Endothelial cell of umbilical vein (primary cell): ENCODE data around the gene ELMOD3. TPM values are rescaled to one million over a fixed set of nuclear protein-coding genes. Genes with fewer than 3 reads are reported as not detected.

Experiments used
- BruUV-seq: library from RNA; stranded (reverse); fragments of 400-500 nt; replicated peaks from 2 replicates; lab custom pipeline; 2021; lab: Mats Ljungman, UMichigan
- CTCF ChIA-PET: fragments of 300-600, 350-600 bp; sonication (Branson Sonifier 250); formaldehyde crosslinking; loops from one replicate; lab custom pipeline; 2021; ENCODE audit warnings: antibody characterized with exemption, inconsistent platforms; lab: Charles Lee
- POLR2A ChIA-PET: fragments of 300-600, 350-600 bp; sonication (Branson Sonifier 250); formaldehyde crosslinking; loops from one replicate; lab custom pipeline; 2021; ENCODE audit warnings: antibody characterized with exemption, inconsistent platforms; lab: Charles Lee
- DNase-seq: peaks from one replicate; pipeline ENCODE4 v3.0.0-alpha.2; 2011; ENCODE audit warnings: low read depth, low spot score
- FAIRE-seq: peaks from 2 replicates; lab custom pipeline; 2011; peaks lifted over from hg19 to GRCh38; lab: Jason Lieb, UNC
- H2AFZ ChIP-seq: 2 replicates; pipeline ENCODE4 v1.6.0; 2012; ENCODE audit warnings: low read depth, low read length, control low read depth, inconsistent platforms
- H3K27ac ChIP-seq: 2 replicates; pipeline ENCODE4 v1.5.1; 2011; ENCODE audit warnings: low read depth, mild to moderate bottlenecking, control low read depth, low read length, moderate library complexity; ENCODE audit not compliant: insufficient read depth
- H3K27me3 ChIP-seq, 2 experiments: 2 replicates each; pipeline versions ENCODE4 v1.6.0 to v1.6.1; 2011; ENCODE audit warnings: low read length in 2 of 2, mixed read lengths in 1 of 2; ENCODE audit not compliant: control insufficient read depth in 2 of 2, insufficient read depth in 2 of 2
- H3K36me3 ChIP-seq, 2 experiments: 2 replicates in 1 of 2; 3 replicates in 1 of 2; pipeline ENCODE4 v1.5.1; 2011; ENCODE audit warnings: low read length in 2 of 2, mild to moderate bottlenecking in 1 of 2, moderate library complexity in 1 of 2; ENCODE audit not compliant: control insufficient read depth in 2 of 2, insufficient read depth in 2 of 2; ENCODE audit errors: extremely low read depth in 1 of 2
- H3K4me1 ChIP-seq: 3 replicates; pipeline ENCODE4 v1.5.1; 2011; ENCODE audit warnings: mild to moderate bottlenecking, low read length; ENCODE audit not compliant: control insufficient read depth, insufficient read depth; ENCODE audit errors: extremely low read depth
- H3K4me2 ChIP-seq: 2 replicates; pipeline ENCODE4 v1.6.1; 2011; ENCODE audit warnings: low read length, control low read depth, mixed read lengths; ENCODE audit not compliant: insufficient read depth
- H3K4me3 ChIP-seq, 3 experiments: fragments of 200-600 bp in 1 of 3; sonication (generic), shearing (Covaris generic) in 1 of 3; replicated peaks in 1 of 3; 2 replicates each; pipeline ENCODE4 v1.5.1; 2011 to 2016; ENCODE audit warnings: control low read depth in 3 of 3, low read length in 3 of 3, mild to moderate bottlenecking in 2 of 3, inconsistent platforms in 1 of 3, low read depth in 1 of 3, moderate library complexity in 1 of 3; ENCODE audit not compliant: insufficient read depth in 1 of 3
- H3K79me2 ChIP-seq: 2 replicates; pipeline ENCODE4 v1.6.0; 2012; ENCODE audit warnings: low read length, inconsistent platforms; ENCODE audit not compliant: control insufficient read depth, insufficient read depth
- H3K9ac ChIP-seq: replicated peaks from 2 replicates; pipeline ENCODE3; 2011; ENCODE audit warnings: low read length, control low read depth; ENCODE audit not compliant: insufficient read depth; ENCODE audit errors: extremely low read depth
- H3K9me1 ChIP-seq: replicated peaks from 3 replicates; pipeline ENCODE4 v1.6.0; 2011; ENCODE audit warnings: mild to moderate bottlenecking, low read length; ENCODE audit not compliant: control insufficient read depth, insufficient read depth; ENCODE audit errors: extremely low read depth
- H3K9me3 ChIP-seq: replicated peaks from 2 replicates; pipeline ENCODE4 v1.5.1; 2012; ENCODE audit warnings: low read length, inconsistent platforms; ENCODE audit not compliant: control insufficient read depth, insufficient read depth
- H4K20me1 ChIP-seq: replicated peaks from 2 replicates; pipeline ENCODE3; 2011; ENCODE audit warnings: mild to moderate bottlenecking, low read length; ENCODE audit not compliant: control insufficient read depth, insufficient read depth; ENCODE audit errors: extremely low read depth
- CTCF ChIP-seq, 2 donors: IDR thresholded peaks; 1 replicate in 1 of 2; 2 replicates in 1 of 2; pipeline ENCODE4 v1.5.1; 2011; ENCODE audit warnings: low read length in 2 of 2, mild to moderate bottlenecking in 2 of 2, moderate library complexity in 2 of 2, control low read depth in 1 of 2, inconsistent platforms in 1 of 2, low read depth in 1 of 2; ENCODE audit not compliant: insufficient read depth in 1 of 2; ENCODE audit errors: extremely low read depth in 1 of 2
- EZH2 ChIP-seq: IDR thresholded peaks from 2 replicates; pipeline ENCODE4 v1.6.1; 2012; ENCODE audit warnings: borderline replicate concordance, low read depth, mild to moderate bottlenecking, moderate library complexity, low read length, inconsistent platforms; ENCODE audit not compliant: severe bottlenecking
- FOS ChIP-seq: IDR thresholded peaks from 2 replicates; pipeline ENCODE4 v1.6.1; 2011; ENCODE audit warnings: mild to moderate bottlenecking, low read length, moderate library complexity, borderline replicate concordance; ENCODE audit not compliant: insufficient read depth
- GATA2 ChIP-seq: IDR thresholded peaks from 2 replicates; pipeline ENCODE4 v1.7.0; 2011; ENCODE audit warnings: low read depth, mild to moderate bottlenecking, moderate library complexity, mixed read lengths, low read length; ENCODE audit not compliant: insufficient read length, insufficient read depth
- JUN ChIP-seq: IDR thresholded peaks from 2 replicates; pipeline ENCODE4 v1.6.1; 2011; ENCODE audit warnings: borderline replicate concordance, low read depth; ENCODE audit not compliant: insufficient read length, insufficient read depth
- MAX ChIP-seq: IDR thresholded peaks from 2 replicates; pipeline ENCODE4 v1.6.1; 2011; ENCODE audit not compliant: insufficient read depth, insufficient read length
- MYC ChIP-seq: IDR thresholded peaks from one replicate; pipeline ENCODE4 v1.6.1; 2011; ENCODE audit warnings: mild to moderate bottlenecking, low read depth, low read length
- POLR2A ChIP-seq: IDR thresholded peaks from 2 replicates; pipeline ENCODE4 v1.6.1; 2012; ENCODE audit warnings: low read depth, mild to moderate bottlenecking, control low read depth, low read length
- POLR2AphosphoS5 ChIP-seq: IDR thresholded peaks from 2 replicates; pipeline ENCODE4 v1.6.1; 2012; ENCODE audit warnings: low read depth, mild to moderate bottlenecking, control low read depth, low read length, moderate library complexity; ENCODE audit not compliant: insufficient read depth
- dilution Hi-C: fragments of 300-500 bp; cut with MboI; formaldehyde crosslinking; loops from one replicate; pipeline ENCODE4 v1.15.0; 2019; ENCODE audit warnings: low sequenced_read_pairs; ENCODE audit not compliant: extremely low pct_ligation_motif_present
- intact Hi-C: fragments of 100-400 bp; cut with micrococcal nuclease; formaldehyde crosslinking; loops from one replicate; pipeline ENCODE4 v1.10.0; 2022
- polyA plus RNA-seq, 4 experiments: library from polyadenylated mRNA; depleted of rRNA in 3 of 4; stranded (reverse) in 3 of 4; unstranded in 1 of 4; fragments of >200 nt; gene quantifications; 2 replicates each; pipeline versions ENCODE4 v1.2.1 to v1.2.3, GENCODE V29; 2011 to 2012; ENCODE audit warnings: missing spikeins in 1 of 4
- total RNA-seq: library from RNA; stranded (reverse); gene quantifications from 2 replicates; pipeline ENCODE4 v1.2.3, GENCODE V29; 2021

Gene ELMOD3
- total and polyA plus RNA-seq, 2 donors (not counting 3 experiments of a cell fraction or from before 2014, with no cell fraction given), result 12.3 to 22.0 TPM

- no TSS peak for BruUV-seq
- Histone ChIP-seq H3K79me2 (no peaks in the 10 kb centered on the region), H3K36me3 (no peaks in the 10 kb centered on the region), H3K4me3 (no peak overlapping the region), H3K9me3 (no peaks in the 10 kb centered on the region), H2AFZ (no peak overlapping the region), H3K9ac (no peak overlapping the region), H3K27me3 (no peaks in the 10 kb centered on the region), H3K27ac (no peak overlapping the region), H3K9me1 (no peaks in the 10 kb centered on the region), H4K20me1 (no peaks in the 10 kb centered on the region), H3K4me2 (no peak overlapping the region), H3K4me1 (no peaks in the 10 kb centered on the region)
- FAIRE-seq (no peak), DNase-seq (no peak)
- CTCF ChIA-PET, result interaction anchor here (0.9 to 4.6 kb wide), 3 partner anchors 109 to 124 kb away, joined by 3 to 19 read pairs (median 15); partner anchors contain the start of gene MAT2A
- dilution Hi-C loops, result no loop called here
- intact Hi-C loops, result no loop called here
- TF ChIP-seq MYC, result no peak
- no peak for TF ChIP-seq GATA2
- no peak for TF ChIP-seq JUN
- no peak for TF ChIP-seq POLR2AphosphoS5
- TF ChIP-seq EZH2, result no peak
- TF ChIP-seq FOS, result no peak
- no peak for TF ChIP-seq CTCF (IDR thresholded peaks at IDR 0.05; ENCODE audit: extremely low read depth in 1 of 2, insufficient read depth in 1 of 2, low read depth in 1 of 2, low read length in 2 of 2)
- TF ChIP-seq MAX, result no peak
- no peak for TF ChIP-seq POLR2A
- POLR2A ChIA-PET, result no interaction called here
Observed at GRCh38 chr2:85429213-85429923, 74.8 kb downstream of the ELMOD3 start.
